IMR-90 (cell line): ENCODE data around the gene DGKE. TPM values are rescaled to one million over a fixed set of nuclear protein-coding genes. Genes with fewer than 3 reads are reported as not detected.

Source experiments
- ATAC-seq: fragments of 200-7000 bp; cut with Tn5 transposase; 2 replicates; pipeline ENCODE4 v1.9.1; 2020; ENCODE audit warnings: low read depth, mild to moderate bottlenecking, moderate library complexity
- BruUV-seq: library from RNA; stranded (reverse); fragments of 400-500 nt; replicated peaks from 2 replicates; lab custom pipeline; 2021; lab: Mats Ljungman, UMichigan
- CTCF ChIA-PET: fragments of 300-600 bp; formaldehyde crosslinking; extraction: SDS; loops from one replicate; lab custom pipeline; 2021; ENCODE audit warnings: antibody characterized with exemption; lab: Yijun Ruan, JAX
- POLR2A ChIA-PET: fragments of 300-600 bp; sonication (Branson Sonifier 250); formaldehyde crosslinking; loops from one replicate; lab custom pipeline; 2022; ENCODE audit warnings: antibody characterized with exemption; ENCODE audit not compliant: unreplicated experiment; lab: Charles Lee
- DNase-seq: peaks from one replicate; pipeline ENCODE4 v3.0.0; 2013
- H2AFZ ChIP-seq: replicated peaks from 2 replicates; pipeline ENCODE3; 2013; ENCODE audit warnings: low read length, mild to moderate bottlenecking; ENCODE audit not compliant: poor library complexity
- H2AK5ac ChIP-seq: 2 replicates; pipeline ENCODE4 v1.6.1; 2013; ENCODE audit warnings: low read depth, low read length, inconsistent platforms
- H2AK9ac ChIP-seq: replicated peaks from 2 replicates; pipeline ENCODE3; 2013; ENCODE audit warnings: mild to moderate bottlenecking, low read depth, low read length, moderate library complexity; ENCODE audit not compliant: poor library complexity
- H2BK120ac ChIP-seq: 2 replicates; pipeline ENCODE4 v1.6.1; 2013; ENCODE audit warnings: low read depth, low read length, inconsistent platforms
- H2BK15ac ChIP-seq: 3 replicates; pipeline ENCODE4 v1.6.1; 2013; ENCODE audit warnings: low read depth, low read length, inconsistent platforms
- H2BK20ac ChIP-seq: 2 replicates; pipeline ENCODE4 v1.6.1; 2013; ENCODE audit warnings: low read depth, mild to moderate bottlenecking, inconsistent platforms, low read length, moderate library complexity
- H2BK5ac ChIP-seq: 2 replicates; pipeline ENCODE4 v1.6.1; 2013; ENCODE audit warnings: mild to moderate bottlenecking, low read depth, low read length, inconsistent platforms; ENCODE audit not compliant: poor library complexity, severe bottlenecking
- H3K14ac ChIP-seq: replicated peaks from 2 replicates; pipeline ENCODE4 v1.6.1; 2013; ENCODE audit warnings: low read depth, low read length, inconsistent platforms
- H3K18ac ChIP-seq: 2 replicates; pipeline ENCODE4 v1.6.1; 2013; ENCODE audit warnings: low read depth, low read length, control low read depth
- H3K23ac ChIP-seq: 2 replicates; pipeline ENCODE4 v1.6.1; 2013; ENCODE audit warnings: low read depth, low read length, inconsistent platforms
- H3K27ac ChIP-seq: 2 replicates; pipeline ENCODE4 v1.5.1; 2013; ENCODE audit warnings: mild to moderate bottlenecking, control low read depth, low read length; ENCODE audit not compliant: insufficient read depth
- H3K27me3 ChIP-seq: 2 replicates; pipeline ENCODE4 v1.6.1; 2013; ENCODE audit warnings: low read length; ENCODE audit not compliant: control insufficient read depth, insufficient read depth
- H3K36me3 ChIP-seq: 2 replicates; pipeline ENCODE4 v1.6.1; 2013; ENCODE audit warnings: low read length, mixed read lengths; ENCODE audit not compliant: control insufficient read depth, insufficient read depth
- H3K4ac ChIP-seq: 2 replicates; pipeline ENCODE4 v1.6.1; 2013; ENCODE audit warnings: low read depth, low read length, inconsistent platforms
- H3K4me1 ChIP-seq: 2 replicates; pipeline ENCODE4 v1.6.1; 2013; ENCODE audit warnings: low read length, mixed read lengths; ENCODE audit not compliant: control insufficient read depth, insufficient read depth
- H3K4me2 ChIP-seq: 2 replicates; pipeline ENCODE4 v1.6.1; 2013; ENCODE audit warnings: low read depth, mild to moderate bottlenecking, control low read depth, low read length, moderate library complexity
- H3K4me3 ChIP-seq: 2 replicates; pipeline ENCODE4 v1.5.1; 2013; ENCODE audit warnings: low read depth, mild to moderate bottlenecking, control low read depth, low read length, moderate library complexity; ENCODE audit not compliant: insufficient read depth
- H3K56ac ChIP-seq: 2 replicates; pipeline ENCODE4 v1.6.1; 2013; ENCODE audit warnings: low read length, inconsistent platforms; ENCODE audit not compliant: insufficient read depth; ENCODE audit errors: extremely low read depth
- H3K79me1 ChIP-seq, 2 experiments: 2 replicates each; pipeline ENCODE4 v1.6.1; 2013; ENCODE audit warnings: low read length in 2 of 2, inconsistent platforms in 1 of 2, low read depth in 1 of 2
- H3K9ac ChIP-seq: 2 replicates; pipeline ENCODE4 v1.6.1; 2013; ENCODE audit warnings: low read depth, low read length, control low read depth
- H3K9me1 ChIP-seq: 2 replicates; pipeline ENCODE4 v1.6.1; 2013; ENCODE audit warnings: low read length, inconsistent platforms; ENCODE audit not compliant: insufficient read depth
- H3K9me3 ChIP-seq: 2 replicates; pipeline ENCODE4 v1.6.1; 2013; ENCODE audit warnings: low read length; ENCODE audit not compliant: control insufficient read depth, insufficient read depth
- H4K20me1 ChIP-seq: 2 replicates; pipeline ENCODE4 v1.6.1; 2013; ENCODE audit warnings: low read length, inconsistent platforms; ENCODE audit not compliant: insufficient read depth
- H4K5ac ChIP-seq: 2 replicates; pipeline ENCODE4 v1.6.1; 2013; ENCODE audit warnings: mild to moderate bottlenecking, low read depth, low read length, control low read depth
- H4K8ac ChIP-seq, 2 experiments: 2 replicates each; pipeline ENCODE4 v1.6.1; 2013; ENCODE audit warnings: low read depth in 2 of 2, low read length in 2 of 2, control low read depth in 1 of 2, inconsistent platforms in 1 of 2
- H4K91ac ChIP-seq: 2 replicates; pipeline ENCODE4 v1.6.1; 2013; ENCODE audit warnings: low read depth, low read length, inconsistent platforms; ENCODE audit not compliant: insufficient read depth
- CEBPB ChIP-seq: IDR thresholded peaks from 2 replicates; pipeline ENCODE4 v1.6.1; 2012; ENCODE audit warnings: low read depth, low read length, improper control_type of control experiment
- CTCF ChIP-seq: conservative IDR thresholded peaks from 2 replicates; pipeline ENCODE4 v1.5.1; 2012; ENCODE audit warnings: mild to moderate bottlenecking, low read depth, low read length, improper control_type of control experiment
- WGBS, 2 experiments: methylation state at CpG; one replicate each; pipeline versions ENCODE4 v1.1.5 to v1.1.7; 2013; ENCODE audit warnings: missing lambda C conversion rate in 2 of 2; ENCODE audit not compliant: insufficient read length in 1 of 2; ENCODE audit errors: extremely low coverage in 2 of 2; 5-methylcytosine and 5-hydroxymethylcytosine counted together
- dilution Hi-C: fragments of 300-500 bp; cut with HindIII; formaldehyde crosslinking; loops from one replicate; pipeline ENCODE4 v1.14.3; 2018; ENCODE audit warnings: low sequenced_read_pairs; ENCODE audit not compliant: unreplicated experiment
- in situ Hi-C: fragments of 300-500 bp; cut with MboI; formaldehyde crosslinking; loops from 3 replicates; pipeline ENCODE4 v1.14.3; 2019; ENCODE audit warnings: low sequenced_read_pairs, inconsistent platforms, mixed read lengths
- intact Hi-C: fragments of 100-400 bp; cut with micrococcal nuclease; formaldehyde crosslinking; loops from 2 replicates; pipeline ENCODE4 v1.10.0; 2022
- microRNA-seq, 2 experiments: library from miRNA; stranded (forward) in 1 of 2; unstranded in 1 of 2; fragments of 10-50 nt in 1 of 2; fragments of <30 nt in 1 of 2; gene quantifications in 1 of 2; microRNA quantifications in 1 of 2; one replicate each; pipeline versions ENCODE3 to v1.1.0; 2013 to 2020; ENCODE audit not compliant: insufficient read depth in 1 of 2, insufficient read length in 1 of 2, unreplicated experiment in 1 of 2
- polyA plus RNA-seq, 3 experiments: library from polyadenylated mRNA; depleted of rRNA; stranded (reverse); fragments of >200 nt; gene quantifications; 2 replicates each; pipeline ENCODE4 v1.2.3, GENCODE V29; 2012; ENCODE audit warnings: low replicate concordance in 1 of 3
- small RNA-seq, 5 experiments: library from RNA; depleted of rRNA; stranded (forward); fragments of <200 nt; gene quantifications; one replicate each; pipeline ENCODE3, GENCODE V24; 2012
- total RNA-seq: library from RNA; depleted of rRNA; stranded (reverse); fragments of >200 nt; gene quantifications from 2 replicates; pipeline ENCODE4 v1.2.3, GENCODE V29; 2012; rRNA removed

Gene DGKE
- total and polyA plus RNA-seq, 2 of the 4 experiments (the other 2 are of a cell fraction) = 3.9 to 5.0 TPM

- Histone ChIP-seq H4K8ac (no peak overlapping the region), H2AK9ac (no peak overlapping the region), H3K14ac (0 out of 2 replicates have a peak overlapping the region, but pooled peaks have one; percentile 46), H2AFZ (no peak overlapping the region), H2BK120ac (no peak overlapping the region; the same call in 1 of the 2 replicates), H3K23ac (no peak overlapping the region), H3K27me3 (no peaks in the 10 kb centered on the region), H4K20me1 (no peaks in the 10 kb centered on the region), H3K4me2 (no peak overlapping the region), H3K18ac (no peak overlapping the region), H2BK20ac (no peak overlapping the region), H3K4me1 (peaks cover 4% of the 10 kb centered on the region), H3K27ac (no peak overlapping the region), H3K79me1 (peaks cover 0 to 11% of the 10 kb centered on the region in 2 experiments; a peak in 3 of 4 replicates), H4K91ac (no peak overlapping the region), H3K9me1 (no peaks in the 10 kb centered on the region), H3K9ac (no peak overlapping the region), H2AK5ac (no peak overlapping the region), H3K4me3 (no peak overlapping the region), H2BK5ac (peak overlapping the region; percentile 11), H4K5ac (no peak overlapping the region), H3K4ac (no peak overlapping the region), H3K56ac (no peak overlapping the region), H2BK15ac (no peak overlapping the region), H3K36me3 (no peaks in the 10 kb centered on the region), H3K9me3 (no peaks in the 10 kb centered on the region)
- TF ChIP-seq CEBPB (peak; percentile 23; the same call in 1 of the 2 replicates), CTCF (no peak)
- in situ Hi-C loops (no loop called here), dilution Hi-C loops (no loop called here), intact Hi-C loops (no loop called here)
- BruUV-seq = no TSS peak
- DNase-seq (no peak), ATAC-seq (no peak)
- ChIA-PET CTCF (no interaction called here), POLR2A (no interaction called here)
- no CpG with 5 or more reads among the region's 3 CpGs for WGBS, 2 experiments
Observed at GRCh38 chr17:56918916-56919315, 85.0 kb downstream of the DGKE start.

Small RNA genes lying within 50 kb of the gene (microRNA-seq; reads per million reads assigned to microRNA genes)
- not detected for gene AC015912.2 (ENCODE audit: insufficient read depth, insufficient read length)
- not detected for gene RNU6-1158P (ENCODE audit: insufficient read depth, insufficient read length)

Small RNA genes lying within 50 kb of the gene (small RNA-seq; reads per million reads assigned to genes)
- gene AC015912.2 = 0 reads per million in 5 experiments
- gene RNU6-1158P = 0 reads per million in 5 experiments

Other genes starting within 250 kb of the DGKE start
- 11.7 and 13.1 TPM in 2 replicates for gene NOG, start 240.5 kb upstream of the DGKE start, total RNA-seq
- gene NOG, start 240.5 kb upstream of the DGKE start, polyA plus RNA-seq (2012; rRNA removed) = 13.1 and 16.3 TPM in 2 replicates
- gene C17orf67, start 231 bp upstream of the DGKE start, total RNA-seq = 0.18 and 0.56 TPM in 2 replicates
- 1.1 TPM in 2 replicates for gene C17orf67, start 231 bp upstream of the DGKE start, polyA plus RNA-seq (2012; rRNA removed)
- gene TRIM25, start 79.9 kb downstream of the DGKE start, total RNA-seq = 25.5 and 28.9 TPM in 2 replicates
- 27.5 and 29.9 TPM in 2 replicates for gene TRIM25, start 79.9 kb downstream of the DGKE start, polyA plus RNA-seq (2012; rRNA removed)
- gene COIL, start 126.9 kb downstream of the DGKE start, total RNA-seq = 13.3 and 21.7 TPM in 2 replicates
- gene COIL, start 126.9 kb downstream of the DGKE start, polyA plus RNA-seq (2012; rRNA removed) = 4.3 and 5.2 TPM in 2 replicates
- gene SCPEP1, start 144.0 kb downstream of the DGKE start, total RNA-seq = 16.5 and 16.7 TPM in 2 replicates
- gene SCPEP1, start 144.0 kb downstream of the DGKE start, polyA plus RNA-seq (2012; rRNA removed) = 29.8 and 32.1 TPM in 2 replicates